Right ventricle myocardium inferior (tissue), 1 donor: ENCODE data around the gene KDELR3. TPM values are rescaled to one million over a fixed set of nuclear protein-coding genes. Genes with fewer than 3 reads are reported as not detected.

Experiments
- ATAC-seq: fragments of 200-7000 bp; cut with Tn5 transposase; one replicate; pipeline ENCODE4 v1.9.1; 2020; ENCODE audit warnings: mild to moderate bottlenecking, moderate library complexity
- DNase-seq: peaks from one replicate; pipeline ENCODE4 v3.0.0; 2021; ENCODE audit errors: missing footprints
- intact Hi-C: fragments of 100-400 bp; cut with DNase I; formaldehyde crosslinking; loops from one replicate; pipeline ENCODE4 v1.11.0; 2022
- total RNA-seq: library from RNA; stranded (reverse); fragmentation: NEBNext Ultra II Directional; extraction: Animal tissue kit (Norgen Biotek cat#: 25700); gene quantifications from one replicate; pipeline ENCODE4 v1.2.1, GENCODE V29; 2021
- donor health status: DM: no; HTN: yes; CAD: no; lungs with severe emphysema.

KDELR3 gene
- total RNA-seq, 1 donor from 2014 or later, result 4.4 TPM

DNA sequence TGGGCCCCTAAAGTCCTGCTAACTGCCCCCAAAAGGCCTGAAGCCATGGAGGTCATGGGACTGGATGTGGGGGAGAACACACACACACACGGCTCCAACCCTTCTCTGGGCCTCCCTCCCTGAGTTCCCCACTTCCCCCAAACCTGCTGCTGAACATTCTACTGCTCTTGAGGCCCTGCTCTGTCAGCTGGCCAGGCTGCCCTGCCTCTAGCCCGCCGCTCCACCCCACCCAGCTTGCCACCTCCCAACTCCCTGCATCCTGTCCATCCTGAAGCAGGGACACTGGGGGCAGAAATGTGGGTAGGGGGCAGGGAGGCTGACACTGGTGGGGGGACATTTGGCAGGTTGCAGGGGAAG, 13.9 kb upstream of the KDELR3 start:
- ATAC-seq (no peak), DNase-seq (no peak)
- intact Hi-C loops, result no loop called here

DNA sequence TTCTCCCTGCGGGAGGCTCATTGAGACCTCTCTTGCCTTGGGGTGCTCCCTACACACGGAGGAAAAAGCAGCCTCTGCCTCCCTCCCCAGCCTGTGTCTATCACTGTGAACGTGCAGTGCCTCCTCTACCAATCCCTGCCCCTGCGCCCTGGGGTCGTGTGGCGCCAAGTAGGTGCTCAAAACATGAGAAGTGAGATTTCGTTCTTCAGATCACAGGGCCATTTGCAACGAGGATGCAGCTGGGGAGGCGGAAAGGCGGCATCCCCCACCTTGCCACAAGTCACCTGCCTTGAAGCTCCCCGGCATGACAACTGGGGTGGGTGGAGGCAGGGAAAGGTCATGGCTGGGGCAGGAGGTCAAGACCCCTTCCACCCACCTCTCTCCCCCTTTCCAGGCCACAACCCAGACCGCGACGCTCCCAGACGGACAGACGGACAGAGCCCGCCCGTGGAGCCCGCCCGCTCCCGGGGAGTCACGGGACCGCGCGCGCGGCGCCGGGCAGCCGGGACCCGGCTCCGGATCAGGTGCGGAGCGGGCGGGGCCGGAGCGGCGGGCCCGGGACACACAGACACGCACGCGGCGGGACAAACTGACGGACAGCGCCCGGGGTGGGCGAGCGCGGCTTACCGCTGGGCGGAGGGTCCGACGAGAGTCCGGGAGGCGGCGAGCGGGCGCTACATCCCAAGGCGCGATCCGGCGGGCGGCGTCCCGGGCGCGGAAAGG, 13.4 kb upstream of the KDELR3 start:
- DNase-seq, result no peak
- intact Hi-C loops, result no loop called here
- ATAC-seq, result no peak

DNA sequence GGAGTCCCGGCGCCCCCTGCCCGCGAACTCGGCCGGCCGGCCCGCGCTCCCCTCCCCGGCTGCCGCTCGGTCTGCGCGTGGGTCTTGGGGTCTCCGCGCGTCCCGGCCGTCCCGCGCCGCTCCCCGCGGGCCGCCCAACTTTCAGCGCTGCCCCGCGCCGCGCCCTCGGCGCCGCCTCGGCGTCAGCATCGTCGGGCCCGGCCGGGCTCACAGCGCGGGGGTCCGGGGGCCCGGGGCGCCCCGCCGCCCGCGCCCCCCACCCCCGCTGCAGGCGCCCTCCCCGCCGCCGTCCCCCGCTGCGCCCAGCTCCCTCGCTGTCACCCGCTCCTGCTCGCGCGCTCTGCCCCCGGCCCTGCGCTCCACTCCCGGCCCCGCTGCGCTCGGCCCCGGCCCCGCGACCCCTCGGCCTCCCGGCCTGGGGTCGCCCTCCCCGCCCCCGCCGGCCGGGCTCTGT, 12.8 kb upstream of the KDELR3 start, which contains the start of gene KCNJ4:
Gene KCNJ4, minus strand, starts transcription at position 124 of the 454 bp plus-strand sequence. CDS start 27,067 bp downstream, outside the sequence.
- no peak for ATAC-seq
- no peak for DNase-seq
- intact Hi-C loops, result no loop called here

DNA sequence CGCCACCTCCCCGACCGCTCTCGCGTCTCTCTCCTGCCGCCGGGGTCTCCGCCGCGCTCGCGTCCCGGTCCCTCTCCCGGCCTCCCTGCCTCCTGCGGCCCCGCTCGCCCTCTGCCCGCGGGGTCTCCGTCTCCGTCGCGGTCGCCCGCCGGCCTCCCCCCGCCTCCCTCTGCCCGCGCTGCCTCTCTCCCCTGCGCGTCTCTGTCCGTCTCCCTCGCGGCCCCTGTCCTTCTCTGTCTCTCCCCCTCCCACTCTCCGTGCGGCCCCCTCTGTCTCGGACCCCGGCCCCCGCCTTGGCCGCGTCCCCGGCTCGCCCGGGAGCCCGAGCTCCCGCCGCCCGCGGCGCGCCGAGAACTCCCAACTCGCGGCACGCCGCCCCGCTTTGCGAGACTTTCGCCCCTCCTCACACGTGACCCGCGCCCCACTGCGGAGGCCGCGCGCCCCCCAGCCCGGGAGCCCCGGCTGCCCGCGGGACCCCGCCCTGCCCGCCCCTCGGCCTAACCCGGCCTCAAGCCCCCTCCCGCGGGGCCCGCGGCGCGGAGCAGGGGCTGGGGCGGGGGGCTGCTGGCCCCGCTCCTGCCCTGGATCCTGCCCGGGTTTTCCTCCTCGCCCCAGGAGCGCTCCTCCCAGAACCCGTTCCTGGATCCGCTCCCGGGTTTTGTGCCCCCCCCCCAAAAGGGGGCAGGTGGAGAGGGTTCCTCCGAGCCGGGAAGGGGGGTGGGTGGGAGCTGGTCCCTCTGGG, 12.2 kb upstream of the KDELR3 start:
- intact Hi-C loops, result no loop called here
- ATAC-seq, result no peak

DNA sequence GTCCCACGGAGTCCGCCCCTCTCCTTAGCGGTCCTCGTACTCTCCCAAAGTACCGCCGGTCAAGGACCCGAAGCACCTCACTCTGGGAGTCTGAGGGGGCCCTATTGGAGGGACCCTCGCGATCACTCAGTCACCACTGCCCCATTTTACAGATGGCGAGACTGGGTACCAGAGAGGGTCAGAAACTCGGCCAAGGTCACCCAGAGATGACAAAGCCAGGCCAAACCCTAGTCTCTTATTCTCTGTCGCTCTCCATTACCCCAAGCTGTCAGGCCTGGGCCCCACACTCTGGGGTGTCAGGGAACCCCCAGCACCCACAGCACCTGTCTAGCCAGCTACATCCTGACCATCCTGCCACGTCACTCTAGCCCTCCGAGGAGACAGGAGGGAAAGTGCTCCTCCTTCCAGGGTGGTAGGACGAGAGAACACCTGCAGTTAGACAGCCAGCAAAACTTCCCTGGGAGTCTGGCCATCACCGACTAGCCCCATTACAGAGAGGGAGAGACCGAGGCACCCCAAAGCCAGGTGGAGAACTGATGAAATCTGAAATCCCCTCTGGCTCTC, 11.5 kb upstream of the KDELR3 start:
- DNase-seq (no peak), ATAC-seq (no peak)
- intact Hi-C loops, result no loop called here

More for the DNA sequence above, 12.2 kb upstream of the KDELR3 start:
- DNase-seq, result no peak

DNA sequence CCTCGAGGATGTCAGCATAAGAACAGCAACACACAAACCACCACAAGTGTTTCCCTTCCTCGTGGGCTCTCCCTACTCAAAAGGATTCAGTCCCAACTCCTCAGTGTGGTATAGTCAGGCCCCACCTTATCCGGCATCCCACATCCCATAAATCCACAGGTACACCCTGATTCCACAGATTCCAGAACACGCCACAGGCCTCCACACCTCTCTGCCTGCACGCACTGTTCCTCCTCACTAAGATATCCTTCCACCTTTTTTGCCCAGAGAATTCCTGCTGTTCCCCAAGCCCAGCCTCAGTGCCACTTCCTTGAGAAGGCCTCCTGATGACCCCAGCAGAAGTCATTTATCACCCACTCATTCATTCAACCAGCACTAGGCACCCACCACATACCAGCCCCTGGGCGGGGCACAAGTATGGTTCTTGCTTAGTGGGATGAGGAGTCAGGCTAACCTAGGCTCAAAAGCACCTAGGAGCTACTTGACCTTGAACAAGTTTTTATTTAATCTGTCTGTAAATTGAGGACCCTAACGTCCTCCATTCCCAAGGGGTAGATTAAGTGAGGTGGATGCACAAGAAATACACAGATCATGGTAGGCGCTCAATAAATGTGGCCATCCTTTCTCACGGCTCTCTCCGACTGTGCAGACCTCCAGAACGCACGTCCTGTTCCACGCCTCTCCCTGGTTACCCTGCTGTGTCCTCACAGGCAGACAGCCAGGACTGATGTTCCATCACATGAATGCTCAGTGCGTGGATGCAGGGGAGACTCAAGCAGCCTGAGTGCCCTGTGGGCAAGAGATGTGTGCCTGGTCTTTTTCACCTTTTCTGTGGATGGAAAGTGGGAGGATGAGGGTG, 10.8 kb upstream of the KDELR3 start:
- intact Hi-C loops, result no loop called here
- ATAC-seq, result peak; percentile 33
- DNase-seq, result no peak

DNA sequence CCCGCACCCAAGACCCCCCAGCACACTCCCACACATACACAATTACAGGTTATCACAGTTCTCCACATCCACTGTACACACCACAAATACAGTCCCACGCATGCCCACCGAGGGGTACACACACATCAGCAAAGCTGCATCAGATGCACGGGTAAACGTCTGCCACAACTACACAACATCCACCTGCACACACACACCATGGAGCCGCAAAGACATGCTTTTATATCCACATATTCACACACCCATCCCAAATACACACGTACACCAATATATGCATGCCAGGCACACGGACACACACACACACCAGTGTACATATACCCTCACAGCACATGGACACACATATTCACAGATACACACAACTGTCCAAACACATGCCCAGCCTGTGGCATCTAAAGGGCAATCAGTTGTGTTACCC, 7.5 kb upstream of the KDELR3 start:
- intact Hi-C loops, result loop anchor here (5.0 kb wide), 2 partner anchors 43 to 63 kb away; no protein-coding TSS in a partner anchor
- ATAC-seq (no peak), DNase-seq (no peak)

DNA sequence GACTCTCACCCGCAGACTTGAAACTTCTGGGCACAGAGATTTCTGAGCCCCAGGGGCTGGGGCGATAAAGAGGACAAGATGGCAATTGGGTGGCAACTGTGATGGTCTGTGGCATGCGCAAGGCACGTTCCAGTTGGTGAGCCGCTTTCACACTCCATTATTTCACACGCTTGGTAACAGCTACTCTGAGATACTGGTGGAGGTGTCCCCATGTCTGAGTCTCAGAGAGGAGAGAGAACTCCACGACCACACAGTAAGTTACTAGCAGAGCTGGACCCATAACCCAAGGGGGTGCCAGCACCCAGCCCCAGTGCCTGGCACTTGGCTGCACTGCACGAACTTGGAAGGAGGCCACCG, 6.9 kb upstream of the KDELR3 start:
- intact Hi-C loops, result loop anchor here (5.0 kb wide), 2 partner anchors 44 to 64 kb away; no protein-coding TSS in a partner anchor
- ATAC-seq, result no peak
- DNase-seq, result no peak

DNA sequence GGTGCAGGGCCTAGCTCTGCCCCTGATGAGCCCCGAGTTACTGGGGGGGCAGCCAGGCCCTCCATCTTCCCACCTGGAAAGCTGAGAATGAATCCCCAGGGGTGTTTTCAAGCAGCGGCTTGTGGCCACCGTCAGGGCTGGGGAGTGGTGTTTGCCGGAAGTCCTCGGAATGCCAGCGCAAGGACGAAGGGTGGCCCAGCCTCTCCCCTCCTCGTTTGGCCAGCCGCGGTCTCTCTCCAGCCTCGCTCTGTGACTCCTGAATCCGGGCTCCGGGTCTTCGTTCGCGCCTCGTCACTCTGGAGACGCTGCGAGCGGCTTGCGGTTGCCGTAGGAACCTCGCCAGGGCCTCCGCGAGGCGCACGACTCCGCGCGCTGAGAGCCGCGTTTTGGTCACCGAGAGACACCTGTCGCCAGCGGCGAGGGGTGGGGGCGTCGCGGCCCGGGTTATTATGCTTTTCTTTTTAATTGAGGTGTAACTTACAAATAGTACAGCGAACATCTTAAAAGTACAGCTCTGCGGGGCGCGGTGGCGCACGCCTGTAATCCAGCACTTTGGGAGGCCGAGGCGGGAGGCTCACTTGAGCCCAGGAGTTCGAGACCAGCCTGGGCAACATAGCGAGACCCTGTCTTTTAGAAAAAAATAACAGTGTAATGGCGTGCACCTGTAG, 6.3 kb upstream of the KDELR3 start:
- DNase-seq (peak; percentile 82), ATAC-seq (peak; percentile 64)
- intact Hi-C loops, result loop anchor here (5.0 kb wide), 2 partner anchors 44 to 64 kb away; no protein-coding TSS in a partner anchor

DNA sequence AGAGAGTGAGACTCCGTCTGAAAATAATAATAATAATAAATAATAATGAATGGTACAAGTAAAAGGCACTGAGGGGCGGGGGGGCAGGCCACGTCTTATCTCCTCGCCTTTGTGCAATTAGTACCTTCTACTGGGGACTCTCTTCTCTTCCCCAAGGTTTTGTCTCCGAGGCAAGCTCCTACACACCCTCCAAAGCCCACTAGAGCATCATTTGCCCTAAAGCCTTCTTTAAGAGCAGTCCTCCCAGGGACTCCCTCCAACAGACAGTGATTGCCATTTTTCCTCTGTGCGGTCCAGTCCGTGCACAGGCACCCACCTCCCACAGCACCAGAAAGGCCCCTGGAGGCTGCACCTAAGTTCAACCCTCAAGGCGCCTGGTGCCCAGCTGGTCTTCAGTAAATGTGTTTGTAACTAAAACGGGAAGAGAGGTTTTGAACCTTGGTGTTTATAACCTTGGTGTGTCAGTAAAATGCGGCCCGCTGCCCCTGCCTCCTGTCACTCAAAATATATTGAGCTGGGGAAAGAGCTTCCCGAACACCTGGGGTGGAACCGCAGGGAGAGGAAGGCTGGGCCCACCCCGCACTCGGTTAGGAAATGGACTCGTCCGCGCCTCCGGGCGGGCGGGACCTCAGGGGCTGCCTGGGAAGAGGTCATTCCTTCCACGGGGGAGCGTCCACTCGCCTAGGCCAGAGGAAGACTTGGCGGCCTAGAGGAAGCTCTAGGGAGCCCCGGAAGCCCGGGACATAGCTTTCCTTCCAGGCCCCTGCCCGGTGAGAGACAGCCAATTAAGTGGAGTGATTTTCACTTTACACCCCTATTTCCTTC, 4.7 kb upstream of the KDELR3 start:
- peak; percentile 63 for ATAC-seq
- intact Hi-C loops, result loop anchor here (5.0 kb wide), 2 partner anchors 46 to 66 kb away; no protein-coding TSS in a partner anchor
- DNase-seq, result no peak

DNA sequence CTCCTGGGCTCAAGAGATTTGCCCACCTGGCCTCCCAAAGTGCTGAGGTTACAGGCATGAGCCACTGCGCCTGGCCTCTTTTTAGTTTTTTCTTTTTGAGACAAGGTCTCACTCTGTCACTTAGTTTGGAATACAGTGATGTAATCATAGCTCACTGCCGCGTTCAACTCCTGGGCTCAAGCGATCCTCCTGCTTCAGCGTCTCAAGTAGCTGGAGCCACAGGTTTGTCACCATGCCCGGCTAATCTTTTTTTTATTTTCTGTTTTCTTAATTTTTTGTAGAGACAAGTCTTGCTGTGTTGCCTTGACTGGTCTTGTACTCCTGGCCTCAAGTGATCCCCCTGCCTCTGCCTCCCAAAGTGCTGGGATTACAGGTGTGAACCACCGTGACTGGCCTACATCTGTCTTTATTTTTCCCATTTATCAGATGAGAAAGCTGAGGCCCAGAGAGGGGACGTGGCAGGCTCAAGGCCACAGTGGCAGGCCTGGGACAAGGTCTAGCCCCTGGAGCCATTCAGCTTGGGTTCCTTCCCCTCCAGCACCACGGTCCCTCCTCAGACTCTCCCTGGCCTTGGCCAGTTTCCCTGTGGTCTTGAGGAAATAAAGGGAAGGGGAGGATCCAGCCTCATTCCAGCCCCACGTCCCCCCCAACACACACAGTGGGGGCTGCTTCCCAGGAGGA, 2.8 kb upstream of the KDELR3 start:
- ATAC-seq, result no peak
- DNase-seq, result no peak
- intact Hi-C loops, result loop anchor here (5.0 kb wide), 2 partner anchors 48 to 68 kb away; no protein-coding TSS in a partner anchor

DNA sequence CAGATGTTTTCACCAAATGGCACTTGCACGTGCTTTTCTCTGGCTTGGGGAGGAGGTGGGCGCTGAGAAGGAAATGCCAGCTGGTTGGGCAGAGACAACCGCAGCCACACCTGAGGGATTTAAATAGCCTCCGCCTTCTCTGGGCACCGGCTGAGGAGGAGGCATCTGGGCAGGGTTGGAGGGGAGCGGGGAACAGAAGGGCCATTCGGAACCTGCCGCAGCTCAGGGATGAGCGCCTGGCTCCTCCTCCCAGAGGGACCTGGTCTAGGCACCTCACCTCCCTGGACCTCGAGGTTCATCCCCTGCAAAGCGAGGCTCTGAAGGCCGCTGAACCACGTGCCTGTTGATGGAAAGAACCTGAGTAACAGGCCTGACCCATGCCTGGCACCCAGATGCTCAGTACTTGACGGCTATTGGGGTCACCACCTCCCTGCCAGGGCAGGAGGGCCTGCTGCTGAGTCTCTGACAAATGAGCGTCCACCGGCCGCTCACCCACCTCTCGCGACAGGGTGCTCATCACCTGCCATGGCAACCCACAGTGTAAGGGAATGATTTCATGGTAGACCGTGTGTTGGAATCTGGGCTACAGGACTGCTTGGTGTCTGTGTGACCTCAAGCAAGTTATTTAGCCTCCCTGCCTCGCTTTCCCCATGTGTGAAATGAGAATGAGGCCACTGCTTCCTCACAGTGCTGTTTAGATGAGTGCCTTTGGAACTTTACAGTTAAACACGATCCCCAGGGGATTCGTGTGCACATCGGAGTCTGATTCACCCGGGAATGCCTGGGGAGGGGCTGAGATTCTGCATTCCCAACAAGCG, 2.0 kb upstream of the KDELR3 start:
- ATAC-seq, result no peak
- no peak for DNase-seq
- intact Hi-C loops, result no loop called here

DNA sequence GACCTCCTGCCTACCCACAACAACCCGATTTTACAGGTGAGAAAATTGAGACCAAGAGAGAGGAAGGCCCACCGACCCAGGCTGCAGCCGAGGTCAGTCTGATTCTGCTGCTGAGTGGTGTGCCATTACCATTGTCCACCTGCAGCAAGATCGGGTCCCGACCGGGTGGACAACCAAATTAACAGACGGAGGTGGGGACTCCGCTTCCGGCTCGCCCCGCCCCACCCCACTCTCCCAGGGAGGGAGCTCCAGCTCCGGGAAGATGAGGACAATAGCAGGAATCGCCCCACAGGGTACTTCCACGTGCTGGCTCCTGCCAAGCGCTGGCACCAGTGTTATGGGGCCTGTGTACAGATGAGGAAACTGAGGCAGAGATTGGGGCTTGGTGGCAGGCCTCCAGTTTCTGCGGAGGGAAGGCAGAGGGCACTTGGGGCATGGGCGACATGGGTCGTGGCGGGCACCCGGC, 425 bp upstream of the KDELR3 start:
- DNase-seq (no peak), ATAC-seq (no peak)
- intact Hi-C loops, result no loop called here

DNA sequence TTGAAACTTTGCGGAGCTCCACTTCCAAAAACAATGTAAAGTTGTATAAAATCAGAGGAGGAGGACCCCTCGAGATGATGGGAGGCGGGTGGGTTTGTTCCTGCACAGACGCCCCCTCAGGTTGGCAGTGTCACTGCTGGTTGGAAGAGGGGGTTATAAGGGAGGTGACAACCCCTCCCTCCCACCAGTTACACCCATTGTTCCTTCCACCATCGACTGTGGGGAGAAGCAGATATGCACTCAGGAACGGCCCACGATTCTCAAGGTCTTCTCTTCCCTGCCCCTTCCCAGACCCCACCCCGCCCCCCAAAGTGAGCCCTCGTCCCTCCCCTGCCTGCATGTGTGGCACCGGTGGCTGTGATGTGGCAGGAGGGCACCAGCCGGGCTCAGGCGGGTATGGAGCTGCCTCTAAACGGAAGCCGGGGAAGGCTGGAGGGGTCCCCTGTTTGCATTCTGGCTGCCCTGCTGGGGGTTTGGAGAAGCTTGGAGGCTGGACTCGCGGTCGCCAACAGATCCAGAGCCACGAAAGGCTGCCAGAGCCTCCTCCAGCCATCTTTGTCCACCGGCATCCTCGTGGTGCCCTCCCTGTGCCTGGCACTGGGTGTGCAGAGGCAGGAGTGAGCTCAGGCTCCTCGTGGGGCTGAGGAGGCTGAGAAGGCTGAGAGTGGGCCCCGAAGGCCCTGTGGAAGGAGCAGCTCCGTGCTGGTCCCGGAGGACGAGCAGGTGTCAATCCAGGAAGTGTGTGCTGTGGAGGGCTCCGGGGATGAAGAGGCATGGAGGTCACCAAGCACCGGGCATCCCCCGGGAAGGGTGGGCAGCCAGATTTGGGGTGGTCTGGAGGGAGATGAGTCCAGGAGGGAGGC, 778 bp downstream of the KDELR3 start:
- ATAC-seq, result no peak
- intact Hi-C loops, result no loop called here
- DNase-seq, result peak; percentile 51

DNA sequence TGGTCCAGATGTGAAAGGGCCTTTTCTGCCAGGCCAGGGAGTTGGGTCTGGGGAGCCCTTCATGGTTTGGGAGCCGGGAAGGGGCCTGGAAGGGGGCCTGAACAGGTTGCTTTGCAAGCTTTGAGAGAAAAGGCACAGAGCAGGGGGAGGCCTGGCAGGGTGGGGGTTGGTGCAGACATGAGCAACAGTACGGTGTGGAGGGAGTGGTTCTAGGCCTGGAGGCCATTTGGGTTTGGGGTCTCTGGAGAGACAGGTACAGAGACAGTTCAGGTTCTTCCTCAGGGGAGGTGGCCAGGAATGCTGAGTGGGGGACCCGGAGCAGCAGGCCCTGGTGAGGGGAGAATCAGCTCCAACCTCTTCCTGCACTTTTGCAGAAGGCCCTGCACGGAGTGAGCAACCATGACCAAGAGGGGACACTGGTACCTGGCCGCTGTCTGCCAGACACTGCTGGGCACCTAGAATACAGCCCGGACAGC, 1.4 kb downstream of the KDELR3 start:
- DNase-seq, result no peak
- no peak for ATAC-seq
- intact Hi-C loops, result no loop called here
